ENCODE data around the gene SLC6A12. TPM values are rescaled to one million over a fixed set of nuclear protein-coding genes. Genes with fewer than 3 reads are reported as not detected.

The SLC6A12 gene
- polyA plus RNA-seq, 6 donors from 2014 or later: 1.3 TPM; not detected in 5

DNA sequence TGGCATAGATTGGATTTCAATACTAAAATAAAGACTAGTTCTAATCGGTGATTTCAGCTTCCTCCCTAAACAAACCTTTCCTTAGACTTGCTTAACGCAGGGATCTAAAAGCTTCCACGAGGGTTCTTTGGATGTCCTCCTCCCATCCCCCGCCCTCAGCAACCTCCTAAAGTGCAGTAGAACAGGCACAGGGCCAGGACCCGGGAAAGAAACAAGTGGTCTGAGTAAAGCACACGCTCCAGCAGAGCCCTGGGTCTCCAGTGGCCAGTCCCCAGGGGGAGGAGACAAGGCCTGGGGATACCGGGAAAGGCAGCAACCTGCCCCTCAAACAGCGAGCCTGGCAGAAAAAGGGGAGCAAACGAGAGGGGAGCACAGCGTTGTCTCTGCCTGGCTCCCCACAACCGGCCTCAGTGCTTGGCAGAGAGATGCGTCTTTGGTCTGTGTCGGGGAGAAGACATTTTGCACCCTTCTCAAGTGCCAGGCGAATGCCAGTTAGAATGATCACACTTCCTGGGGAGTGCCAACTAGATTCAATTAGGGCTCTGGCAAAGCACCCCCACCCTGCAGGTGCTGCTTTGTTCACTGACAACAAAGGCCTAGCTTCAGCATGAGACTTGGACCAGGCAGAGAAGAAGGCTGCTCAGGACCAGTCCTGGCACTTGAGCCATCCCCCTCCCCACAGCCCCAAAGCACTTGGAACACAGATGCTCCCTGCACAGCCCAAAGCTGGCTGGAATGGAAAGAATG is 17.1 kb upstream of the SLC6A12 start:
- Mint-ChIP-seq H3K27me3 (peaks cover 3 to 36% (median 5%) of the 10 kb centered on the region in 3 donors), H3K36me3 (peaks cover 0 to 9% of the 10 kb centered on the region in 2 donors), H3K27ac (no peak overlapping the region), H3K9me3 (peaks cover 3 to 15% (median 8%) of the 10 kb centered on the region in 7 donors), H3K4me1 (no peaks in the 10 kb centered on the region), H3K4me3 (no peak overlapping the region)
- DNase-seq: no peak
- ATAC-seq (ENCODE audit: low read depth in 2 of 2): no peak

DNA sequence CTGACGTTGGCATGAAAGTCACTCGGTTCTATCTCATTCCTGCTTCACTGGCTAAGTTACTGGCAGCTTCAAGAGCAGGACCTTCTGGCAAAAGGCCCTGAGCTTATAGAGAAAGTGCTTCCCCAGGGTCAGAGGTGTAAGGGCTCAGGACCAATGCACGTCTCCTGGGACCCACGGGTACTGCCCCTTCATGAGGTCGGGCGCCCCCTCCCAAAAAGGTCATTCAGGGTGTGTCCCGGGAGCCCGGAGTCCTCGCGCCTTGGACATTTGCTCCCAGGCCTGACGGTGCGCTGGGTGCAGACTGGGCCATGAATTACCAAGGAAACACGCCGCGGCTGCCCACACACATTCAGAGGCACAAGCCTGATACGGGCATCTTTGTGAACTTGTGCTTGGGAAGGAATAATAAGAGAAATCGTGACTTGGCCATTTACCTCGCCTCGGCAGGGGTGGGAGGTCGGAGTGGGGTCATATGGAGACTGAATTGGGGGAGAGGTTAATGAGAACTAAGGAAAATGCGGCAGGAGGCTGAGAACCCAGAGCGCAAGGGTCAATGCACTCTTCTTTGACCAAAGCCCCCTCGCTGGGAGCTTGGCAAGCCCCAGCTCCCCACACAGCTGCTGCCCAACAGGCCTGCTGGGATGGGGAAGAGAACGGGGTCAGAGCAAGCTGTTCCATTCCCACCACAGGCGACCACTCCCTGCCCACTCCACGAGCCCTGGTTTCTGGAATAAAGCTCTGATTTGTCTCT is 15.7 kb upstream of the SLC6A12 start:
- ATAC-seq (ENCODE audit: low read depth in 2 of 2) (no peak), DNase-seq (no peak)
- Mint-ChIP-seq H3K4me3 (peak overlapping the region in 1 of 8 donors; percentile 22), H3K36me3 (no peaks in the 10 kb centered on the region), H3K27me3 (peaks cover 3 to 36% (median 5%) of the 10 kb centered on the region in 3 donors), H3K27ac (no peak overlapping the region), H3K4me1 (no peaks in the 10 kb centered on the region), H3K9me3 (peaks cover 0 to 2% (median under 1%) of the 10 kb centered on the region in 7 donors)

DNA sequence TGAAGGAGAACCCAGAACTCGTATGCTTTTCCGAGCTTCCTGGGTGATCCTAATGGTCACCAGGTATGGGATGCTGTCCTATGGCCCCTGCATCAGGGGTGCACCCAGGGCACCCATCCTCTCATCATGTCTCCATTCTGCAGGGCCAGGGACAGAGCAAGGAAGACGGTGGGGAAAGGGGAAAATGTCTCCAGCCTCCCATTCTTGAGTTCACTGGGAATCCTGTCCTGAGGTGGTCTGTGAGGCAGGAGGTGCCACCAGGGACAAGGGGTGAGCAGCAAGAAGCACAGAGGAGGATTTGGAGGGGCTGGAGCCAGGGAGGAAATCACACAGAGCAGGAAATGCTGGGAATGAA is 14.9 kb upstream of the SLC6A12 start:
- ATAC-seq (ENCODE audit: low read depth in 2 of 2): no peak
- H3K27me3 Mint-ChIP-seq: peaks cover 3 to 36% (median 5%) of the 10 kb centered on the region in 3 donors
- peak overlapping the region in 1 of 6 donors; percentile 39 for H3K27ac Mint-ChIP-seq

DNA sequence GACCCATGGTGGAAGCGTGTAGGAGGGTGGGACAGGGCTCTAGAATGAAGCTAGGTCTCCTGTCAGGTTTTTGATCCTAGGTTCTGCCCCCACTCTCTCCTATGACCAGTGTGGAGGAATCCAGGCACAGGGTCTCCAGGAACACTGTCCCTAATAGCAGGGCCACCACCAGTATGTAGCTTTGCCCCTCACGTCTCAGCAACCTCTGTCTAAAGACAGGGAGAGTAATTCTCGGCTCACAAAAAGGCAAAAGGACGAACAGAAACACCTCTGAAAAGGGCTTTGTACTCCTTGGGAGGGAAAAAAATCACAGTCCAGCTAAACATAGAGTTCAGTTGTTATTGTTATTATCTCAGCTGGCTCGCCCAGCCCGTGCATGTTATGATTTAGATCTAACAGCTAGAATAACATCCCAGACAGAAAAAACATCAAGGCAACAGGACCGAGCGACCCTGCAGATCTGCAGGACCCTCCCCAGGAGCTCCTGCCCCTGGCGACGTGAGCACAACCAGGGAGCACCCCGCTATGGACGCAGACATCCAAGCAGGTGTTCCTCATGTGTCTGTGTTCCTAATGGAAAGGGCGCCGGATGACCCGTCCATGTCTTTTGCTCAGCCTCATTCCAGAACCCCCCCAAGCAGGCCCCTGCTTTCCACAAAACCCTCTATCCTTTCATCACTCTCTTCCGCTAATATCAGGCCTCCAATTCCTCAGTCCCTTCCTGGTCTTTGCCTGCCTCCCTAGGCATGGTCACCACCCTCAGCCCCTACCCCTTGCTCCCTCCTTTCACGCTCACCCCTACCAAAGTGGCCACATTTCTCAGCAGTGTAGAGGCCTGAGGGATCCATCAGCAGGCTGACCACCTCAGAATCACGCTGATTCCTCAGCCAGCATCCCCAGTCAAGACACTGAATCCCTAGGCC is 14.2 kb upstream of the SLC6A12 start:
- DNase-seq (no peak), ATAC-seq (ENCODE audit: low read depth in 2 of 2) (no peak)
- Mint-ChIP-seq H3K27ac (no peak overlapping the region), H3K27me3 (peaks cover 3 to 36% (median 5%) of the 10 kb centered on the region in 3 donors), H3K36me3 (no peaks in the 10 kb centered on the region), H3K9me3 (no peaks in the 10 kb centered on the region), H3K4me3 (no peak overlapping the region), H3K4me1 (no peaks in the 10 kb centered on the region)

More for the DNA sequence above, 14.9 kb upstream of the SLC6A12 start:
- Mint-ChIP-seq H3K4me1 (no peaks in the 10 kb centered on the region), H3K36me3 (no peaks in the 10 kb centered on the region), H3K9me3 (peaks cover 0 to 2% (median 0%) of the 10 kb centered on the region in 7 donors), H3K4me3 (peak overlapping the region in 1 of 8 donors; percentile 64)
- no peak for DNase-seq

DNA sequence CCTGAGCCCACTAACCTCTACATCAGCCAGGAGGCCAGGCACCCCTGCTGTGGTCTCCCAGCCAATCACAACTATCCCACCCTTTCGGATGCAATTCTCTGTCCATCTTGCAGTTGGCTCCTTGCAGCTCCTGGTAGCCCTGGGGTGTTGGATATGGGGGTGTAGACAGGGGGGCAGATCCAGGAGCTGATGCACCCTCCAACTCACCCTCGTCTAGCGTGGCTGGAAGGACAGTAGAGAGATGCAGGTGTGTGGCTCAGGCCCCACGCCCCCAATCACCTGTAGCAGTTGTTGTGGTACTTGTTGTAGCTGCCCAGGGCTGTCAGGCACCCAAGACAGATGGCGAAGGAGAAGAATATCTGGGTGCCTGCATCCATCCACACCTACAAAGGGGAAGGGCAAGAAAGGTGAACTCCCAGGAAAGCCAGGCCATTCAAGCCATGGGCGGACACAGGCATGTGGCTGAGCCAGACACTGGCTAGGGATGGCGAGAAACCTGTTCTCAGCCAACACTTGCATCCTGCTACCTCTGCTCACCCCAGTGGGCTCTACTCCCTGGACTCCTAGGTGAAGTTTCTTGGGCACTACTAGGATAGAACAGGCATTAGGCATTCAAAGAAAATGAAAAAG is 13.4 kb upstream of the SLC6A12 start:
- H3K27me3 Mint-ChIP-seq: peaks cover 3 to 34% (median 11%) of the 10 kb centered on the region in 3 donors
- DNase-seq: no peak
- H3K9me3 Mint-ChIP-seq: no peaks in the 10 kb centered on the region
- no peak overlapping the region for H3K27ac Mint-ChIP-seq
- no peaks in the 10 kb centered on the region for H3K36me3 Mint-ChIP-seq
- no peaks in the 10 kb centered on the region for H3K4me1 Mint-ChIP-seq
- H3K4me3 Mint-ChIP-seq: no peak overlapping the region
- ATAC-seq (ENCODE audit: low read depth in 2 of 2): no peak

DNA sequence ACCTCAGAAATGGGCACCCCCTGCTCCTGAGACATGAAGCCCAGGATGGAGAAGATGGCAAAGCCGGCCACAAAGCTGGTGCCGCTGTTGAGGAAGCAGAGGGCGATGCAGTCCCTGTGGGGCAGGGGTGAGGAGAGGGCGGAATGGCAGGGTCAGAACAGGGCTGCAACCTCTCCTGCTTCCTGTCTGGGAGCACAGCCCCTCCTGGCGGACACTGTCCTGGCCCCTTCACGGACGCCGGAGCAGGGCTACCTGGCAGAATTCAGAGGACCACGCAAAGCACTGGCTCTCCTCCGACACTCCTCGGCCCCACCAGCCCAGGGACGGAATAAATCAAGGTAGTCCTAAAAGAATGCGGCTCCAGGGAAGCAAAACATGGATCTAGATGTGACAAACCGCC is 12.4 kb upstream of the SLC6A12 start:
- ATAC-seq (ENCODE audit: low read depth in 2 of 2) (no peak), DNase-seq (no peak)
- Mint-ChIP-seq H3K27me3 (peaks cover 3 to 37% (median 18%) of the 10 kb centered on the region in 3 donors), H3K4me3 (no peak overlapping the region), H3K27ac (no peak overlapping the region), H3K4me1 (no peaks in the 10 kb centered on the region), H3K9me3 (no peaks in the 10 kb centered on the region), H3K36me3 (no peaks in the 10 kb centered on the region)

DNA sequence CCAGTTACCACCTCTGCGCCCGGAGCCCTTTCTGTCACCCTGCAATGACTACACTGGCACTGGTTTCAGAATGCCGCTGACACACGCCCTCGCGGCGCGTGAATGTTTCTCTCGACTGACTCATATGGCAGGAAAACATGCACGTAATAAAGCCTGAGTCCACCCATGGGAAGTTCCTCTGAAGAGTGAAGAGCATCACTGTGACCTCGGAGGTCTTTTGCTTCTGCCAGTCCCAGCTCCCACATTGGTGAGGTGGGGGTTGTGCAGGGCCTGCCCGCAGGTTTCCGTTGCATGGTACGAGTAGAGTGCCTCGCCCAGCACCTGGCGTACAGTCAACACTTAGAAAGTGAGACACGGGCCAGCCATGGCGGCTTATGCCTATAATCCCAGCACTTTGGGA is 11.1 kb upstream of the SLC6A12 start:
- Mint-ChIP-seq H3K27me3 (peaks cover 3 to 45% (median 24%) of the 10 kb centered on the region in 3 donors), H3K4me3 (no peak overlapping the region), H3K27ac (no peak overlapping the region)

DNA sequence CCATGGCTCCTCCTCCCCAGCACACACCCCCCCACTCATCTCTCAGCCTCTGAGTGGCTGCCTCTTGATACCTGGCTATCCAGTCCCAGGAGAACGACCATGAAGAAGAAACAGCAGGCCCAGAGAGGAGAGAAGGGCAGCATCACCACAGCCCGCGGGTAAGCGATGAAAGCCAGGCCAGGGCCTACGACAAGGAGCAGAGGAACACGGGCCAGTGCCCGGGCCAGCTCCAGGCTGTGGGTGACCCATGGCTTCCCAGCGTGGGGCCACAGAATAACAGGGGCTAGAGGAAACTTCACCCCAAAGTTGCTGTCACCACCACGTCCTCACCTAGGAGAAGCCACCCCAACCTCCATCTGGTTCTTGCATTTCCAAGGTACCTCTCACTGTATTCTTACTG is 10.4 kb upstream of the SLC6A12 start:
- Mint-ChIP-seq H3K4me3 (no peak overlapping the region), H3K36me3 (no peaks in the 10 kb centered on the region), H3K4me1 (no peaks in the 10 kb centered on the region), H3K27me3 (peaks cover 3 to 39% (median 26%) of the 10 kb centered on the region in 3 donors), H3K9me3 (no peaks in the 10 kb centered on the region), H3K27ac (no peak overlapping the region)
- ATAC-seq (ENCODE audit: low read depth in 2 of 2) (no peak), DNase-seq (no peak)

More for the DNA sequence above, 11.1 kb upstream of the SLC6A12 start:
- Mint-ChIP-seq H3K36me3 (no peaks in the 10 kb centered on the region), H3K4me1 (no peaks in the 10 kb centered on the region), H3K9me3 (no peaks in the 10 kb centered on the region)
- no peak for ATAC-seq (ENCODE audit: low read depth in 2 of 2)
- DNase-seq: no peak

DNA sequence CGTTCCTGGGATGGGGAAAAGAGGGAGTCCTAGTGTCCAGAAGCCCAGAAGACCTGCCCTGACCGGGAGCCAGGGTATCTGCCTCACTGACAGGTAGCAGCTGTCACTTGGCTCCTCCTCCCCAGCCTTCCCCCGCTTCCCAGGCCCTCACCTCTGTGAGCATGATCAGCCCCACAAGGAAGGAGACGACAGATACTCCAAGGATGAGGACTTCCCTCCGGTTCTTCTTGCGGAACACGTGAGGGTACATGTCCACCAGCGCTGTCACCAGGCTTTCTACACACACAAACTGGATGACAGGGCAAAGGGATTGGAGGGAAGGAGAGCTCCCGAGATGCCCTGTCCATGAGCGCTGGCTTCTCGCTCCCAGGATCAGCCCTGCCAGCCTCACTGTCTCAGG is 9.9 kb upstream of the SLC6A12 start:
- no peaks in the 10 kb centered on the region for H3K4me1 Mint-ChIP-seq
- DNase-seq (no peak), ATAC-seq (ENCODE audit: low read depth in 2 of 2) (no peak)
- no peak overlapping the region for H3K4me3 Mint-ChIP-seq
- H3K27me3 Mint-ChIP-seq: peaks cover 1 to 36% (median 26%) of the 10 kb centered on the region in 3 donors
- H3K9me3 Mint-ChIP-seq: no peaks in the 10 kb centered on the region
- H3K36me3 Mint-ChIP-seq: no peaks in the 10 kb centered on the region
- H3K27ac Mint-ChIP-seq: no peak overlapping the region

DNA sequence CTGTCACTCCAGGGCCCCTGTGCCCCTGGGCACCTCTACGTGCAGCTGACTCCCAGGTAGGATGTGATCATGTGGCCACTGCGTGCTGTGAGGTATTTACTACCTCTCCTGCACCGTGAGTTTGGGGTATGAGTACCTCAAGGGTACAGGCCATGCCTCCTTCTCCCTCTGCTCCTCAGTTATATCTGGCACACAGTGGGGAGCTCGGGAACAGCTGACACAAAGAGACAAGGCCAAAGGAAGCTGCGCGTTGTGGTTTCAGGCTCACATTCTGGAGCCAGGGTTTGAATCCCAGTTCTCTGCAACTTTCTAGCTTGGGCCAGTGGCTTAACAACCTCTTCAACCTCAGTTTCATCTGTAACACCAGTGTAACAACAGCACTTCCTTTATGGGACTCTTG is 7.8 kb upstream of the SLC6A12 start:
- Mint-ChIP-seq H3K4me1 (no peaks in the 10 kb centered on the region), H3K9me3 (no peaks in the 10 kb centered on the region), H3K4me3 (no peak overlapping the region), H3K27me3 (peaks cover 5 to 39% (median 26%) of the 10 kb centered on the region in 3 donors), H3K27ac (no peak overlapping the region), H3K36me3 (no peaks in the 10 kb centered on the region)
- no peak for DNase-seq
- no peak for ATAC-seq (ENCODE audit: low read depth in 2 of 2)

DNA sequence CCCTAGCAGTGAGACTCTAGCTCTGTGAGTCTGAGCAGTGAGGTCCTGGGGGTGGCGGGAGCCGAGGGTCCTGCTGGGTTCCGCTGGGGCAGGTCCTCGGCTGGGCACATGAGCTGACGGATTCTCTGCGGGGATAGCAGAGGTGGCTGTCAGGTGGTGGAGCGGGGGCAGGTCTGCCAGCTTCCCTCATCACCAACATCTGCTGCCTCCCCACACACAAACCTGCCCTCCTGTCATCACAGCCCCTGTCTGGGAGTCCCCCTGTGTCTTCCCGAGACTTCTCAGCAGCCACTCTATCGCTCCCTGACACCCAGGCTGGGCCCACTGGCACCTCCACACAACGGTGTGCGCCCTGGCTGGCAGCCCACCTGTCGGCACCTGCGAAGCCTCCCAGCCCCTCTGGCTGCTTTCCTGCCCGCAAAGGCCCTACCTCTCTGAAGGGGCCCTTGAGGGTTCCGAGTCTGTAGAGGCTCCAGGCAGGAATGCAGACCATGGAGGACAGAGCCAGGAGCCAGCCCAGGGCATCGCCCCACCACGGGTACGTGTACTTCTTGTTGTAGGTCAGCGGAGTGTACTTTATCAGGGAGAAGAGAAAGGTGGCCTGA is 7.1 kb upstream of the SLC6A12 start:
- H3K27me3 Mint-ChIP-seq: peaks cover 5 to 39% (median 26%) of the 10 kb centered on the region in 3 donors
- H3K4me1 Mint-ChIP-seq: no peaks in the 10 kb centered on the region
- ATAC-seq (ENCODE audit: low read depth in 2 of 2): no peak
- H3K36me3 Mint-ChIP-seq: no peaks in the 10 kb centered on the region
- DNase-seq: no peak
- no peaks in the 10 kb centered on the region for H3K9me3 Mint-ChIP-seq
- no peak overlapping the region for H3K27ac Mint-ChIP-seq
- peak overlapping the region in 1 of 8 donors; percentile 15 for H3K4me3 Mint-ChIP-seq

DNA sequence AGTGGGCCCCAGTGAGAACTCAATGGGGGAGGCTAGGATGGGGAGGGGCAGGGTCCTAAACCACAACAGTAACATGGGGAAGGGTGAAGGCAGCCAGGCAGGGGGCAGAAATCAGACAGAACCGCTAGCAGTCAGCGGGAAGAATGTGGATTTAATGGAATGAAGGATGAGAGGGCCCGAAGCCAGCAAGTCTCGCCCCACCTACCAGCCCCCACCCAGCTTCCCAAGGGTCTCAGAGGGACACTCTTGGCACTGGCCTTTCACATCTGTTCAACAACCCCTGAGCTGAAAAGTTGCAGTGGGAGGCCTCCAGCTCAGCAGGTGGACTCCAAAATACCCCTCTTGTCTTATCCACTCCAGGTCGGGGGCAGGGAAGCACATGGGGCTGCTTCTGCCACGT is 6.5 kb upstream of the SLC6A12 start:
- no peaks in the 10 kb centered on the region for H3K9me3 Mint-ChIP-seq
- DNase-seq (no peak), ATAC-seq (ENCODE audit: low read depth in 2 of 2) (no peak)
- H3K27me3 Mint-ChIP-seq: peaks cover 5 to 39% (median 26%) of the 10 kb centered on the region in 3 donors
- no peaks in the 10 kb centered on the region for H3K4me1 Mint-ChIP-seq
- no peak overlapping the region for H3K27ac Mint-ChIP-seq
- H3K36me3 Mint-ChIP-seq: no peaks in the 10 kb centered on the region
- peak overlapping the region in 1 of 8 donors; percentile 29 for H3K4me3 Mint-ChIP-seq
